GM12891 (cell line): Measurements from ENCODE around the gene GLCCI1.

Source experiments
- PAX5 ChIP-seq: IDR thresholded peaks from 2 replicates; pipeline ENCODE4 v1.6.1; 2011; ENCODE audit warnings: low read length, moderate library complexity, mild to moderate bottlenecking; ENCODE audit not compliant: insufficient read depth, severe bottlenecking
- POLR2A ChIP-seq: IDR thresholded peaks from 2 replicates; pipeline ENCODE4 v1.6.1; 2011; ENCODE audit warnings: low read depth, low read length, control low read depth
- TAF1 ChIP-seq: IDR thresholded peaks from 2 replicates; pipeline ENCODE4 v1.6.1; 2011; ENCODE audit warnings: low read depth, low read length, control low read depth

DNA sequence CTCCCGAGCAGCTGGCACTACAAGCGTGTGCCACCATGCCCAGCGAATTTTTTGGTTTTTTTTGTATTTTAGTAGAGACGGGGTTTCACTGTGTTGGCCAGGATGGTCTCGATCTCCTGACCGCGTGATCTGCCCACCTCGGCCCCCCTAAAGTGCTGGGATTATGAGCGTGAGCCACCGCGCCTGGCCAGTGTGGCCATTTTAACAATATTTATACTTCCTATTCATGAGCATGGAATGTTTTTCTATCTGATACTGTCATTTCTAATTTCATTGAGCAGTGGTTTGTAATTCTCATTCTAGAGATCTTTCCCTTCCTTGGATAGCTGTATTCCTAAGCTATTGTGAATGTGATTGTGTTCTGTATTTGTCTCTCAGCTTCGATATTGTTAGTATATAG, 96.2 kb downstream of the GLCCI1 start:
- TF ChIP-seq TAF1 = no peak
- TF ChIP-seq PAX5 = no peak
- TF ChIP-seq POLR2A = no peak
